Amniotic stem cell (primary cell): ENCODE data around the gene CLEC2L.

Source experiments
- DNase-seq: peaks from one replicate; lab custom pipeline; 2025; lab: John Stamatoyannopoulos, UW

CLEC2L gene

GRCh38 chr7:139557857-139558581, 34.5 kb downstream of the CLEC2L start:
- DNase-seq, result no peak

- DNase-seq, result no peak
Measured at GRCh38 chr7:139559364-139560105, 36.0 kb downstream of the CLEC2L start.

- DNase-seq, result no peak
Measured at GRCh38 chr7:139560199-139560598, 36.7 kb downstream of the CLEC2L start.

GRCh38 chr7:139560678-139561077, 37.2 kb downstream of the CLEC2L start:
- DNase-seq, result no peak

- no peak for DNase-seq
Measured at GRCh38 chr7:139562491-139562890, 39.0 kb downstream of the CLEC2L start.

GRCh38 chr7:139562961-139563565, 39.6 kb downstream of the CLEC2L start:
- DNase-seq, result no peak

- DNase-seq, result no peak
Measured at GRCh38 chr7:139563856-139564255, 40.4 kb downstream of the CLEC2L start.

- DNase-seq, result no peak
Measured at GRCh38 chr7:139566075-139566474, 42.6 kb downstream of the CLEC2L start.

GRCh38 chr7:139566736-139567646, 43.5 kb downstream of the CLEC2L start:
- no peak for DNase-seq

GRCh38 chr7:139567647-139568345, 44.3 kb downstream of the CLEC2L start:
- DNase-seq, result no peak

GRCh38 chr7:139568346-139568675, 44.8 kb downstream of the CLEC2L start:
- no peak for DNase-seq

GRCh38 chr7:139568813-139569490, 45.5 kb downstream of the CLEC2L start:
- DNase-seq, result no peak

GRCh38 chr7:139570119-139570518, 46.6 kb downstream of the CLEC2L start:
- no peak for DNase-seq

GRCh38 chr7:139570626-139571025, 47.1 kb downstream of the CLEC2L start:
- no peak for DNase-seq

- no peak for DNase-seq
Measured at GRCh38 chr7:139571190-139571589, 47.7 kb downstream of the CLEC2L start.

GRCh38 chr7:139571651-139572050, 48.2 kb downstream of the CLEC2L start:
- DNase-seq, result no peak

- DNase-seq, result no peak
Measured at GRCh38 chr7:139572071-139572470, 48.6 kb downstream of the CLEC2L start.

- DNase-seq, result no peak
Measured at GRCh38 chr7:139572704-139573385, 49.4 kb downstream of the CLEC2L start.

- DNase-seq, result no peak
Measured at GRCh38 chr7:139573871-139574270, 50.4 kb downstream of the CLEC2L start.

GRCh38 chr7:139574618-139575337, 51.3 kb downstream of the CLEC2L start:
- DNase-seq, result no peak
